HEK293T (cell line): ENCODE results near the gene ADAMTS17.

Source experiments
- CTCF ChIA-PET: fragments of 350-600 bp; formaldehyde crosslinking; extraction: SDS; loops from one replicate; lab custom pipeline; 2021; ENCODE audit warnings: antibody characterized with exemption, inconsistent platforms; lab: Yijun Ruan, JAX
- POLR2A ChIA-PET: fragments of 350-600 bp; formaldehyde crosslinking; extraction: SDS; loops from one replicate; lab custom pipeline; 2020; ENCODE audit warnings: antibody characterized with exemption, inconsistent platforms; lab: Yijun Ruan, JAX
- DNase-seq: peaks from one replicate; pipeline ENCODE4 v3.0.0; 2012; ENCODE audit warnings: mixed read lengths; ENCODE audit errors: extremely low spot score
- ARNT ChIP-seq: fragments of 450-650 bp; IDR thresholded peaks from 2 replicates; pipeline ENCODE4 v1.6.1; 2017; ENCODE audit warnings: mild to moderate bottlenecking
- BHLHE40 ChIP-seq: fragments of 450-650 bp; IDR thresholded peaks from 2 replicates; pipeline ENCODE4 v1.6.1; 2016; ENCODE audit warnings: mild to moderate bottlenecking, moderate library complexity, borderline replicate concordance
- CTBP1 ChIP-seq: fragments of 450-650 bp; IDR thresholded peaks from 2 replicates; pipeline ENCODE4 v1.6.1; 2016; ENCODE audit warnings: borderline replicate concordance
- ELF4 ChIP-seq: fragments of 450-650 bp; IDR thresholded peaks from 2 replicates; pipeline ENCODE4 v1.6.1; 2017; ENCODE audit warnings: antibody characterized with exemption
- FOXA1 ChIP-seq: fragments of 450-650 bp; IDR thresholded peaks from 2 replicates; pipeline ENCODE4 v1.6.1; 2016; ENCODE audit warnings: mild to moderate bottlenecking
- FOXK2 ChIP-seq: fragments of 450-650 bp; IDR thresholded peaks from 2 replicates; pipeline ENCODE4 v1.6.1; 2016; ENCODE audit warnings: mild to moderate bottlenecking
- FOXM1 ChIP-seq: fragments of 450-650 bp; IDR thresholded peaks from 2 replicates; pipeline ENCODE4 v1.6.1; 2017; ENCODE audit warnings: mild to moderate bottlenecking, borderline replicate concordance
- HDGF ChIP-seq: fragments of 450-650 bp; IDR thresholded peaks from 2 replicates; pipeline ENCODE4 v1.6.1; 2017; ENCODE audit warnings: antibody characterized with exemption, borderline replicate concordance
- L3MBTL2 ChIP-seq: fragments of 450-650 bp; conservative IDR thresholded peaks from 2 replicates; pipeline ENCODE4 v1.6.1; 2016; ENCODE audit warnings: mild to moderate bottlenecking
- LEF1 ChIP-seq: fragments of 450-650 bp; IDR thresholded peaks from 2 replicates; pipeline ENCODE4 v1.6.1; 2017; ENCODE audit warnings: mild to moderate bottlenecking, borderline replicate concordance
- NFRKB ChIP-seq: fragments of 450-650 bp; IDR thresholded peaks from 2 replicates; pipeline ENCODE4 v1.6.1; 2016; ENCODE audit warnings: mild to moderate bottlenecking, moderate library complexity
- PKNOX1 ChIP-seq: fragments of 450-650 bp; IDR thresholded peaks from 2 replicates; pipeline ENCODE4 v1.6.1; 2016
- SP1 ChIP-seq: fragments of 450-650 bp; IDR thresholded peaks from 2 replicates; pipeline ENCODE4 v1.6.1; 2017
- SUZ12 ChIP-seq: fragments of 450-650 bp; IDR thresholded peaks from 2 replicates; pipeline ENCODE4 v1.6.1; 2016; ENCODE audit warnings: mild to moderate bottlenecking
- TARDBP ChIP-seq: fragments of 450-650 bp; IDR thresholded peaks from 2 replicates; pipeline ENCODE4 v1.6.1; 2016
- ZNF384 ChIP-seq: fragments of 450-650 bp; IDR thresholded peaks from 2 replicates; pipeline ENCODE4 v1.6.1; 2016

The ADAMTS17 gene

DNA sequence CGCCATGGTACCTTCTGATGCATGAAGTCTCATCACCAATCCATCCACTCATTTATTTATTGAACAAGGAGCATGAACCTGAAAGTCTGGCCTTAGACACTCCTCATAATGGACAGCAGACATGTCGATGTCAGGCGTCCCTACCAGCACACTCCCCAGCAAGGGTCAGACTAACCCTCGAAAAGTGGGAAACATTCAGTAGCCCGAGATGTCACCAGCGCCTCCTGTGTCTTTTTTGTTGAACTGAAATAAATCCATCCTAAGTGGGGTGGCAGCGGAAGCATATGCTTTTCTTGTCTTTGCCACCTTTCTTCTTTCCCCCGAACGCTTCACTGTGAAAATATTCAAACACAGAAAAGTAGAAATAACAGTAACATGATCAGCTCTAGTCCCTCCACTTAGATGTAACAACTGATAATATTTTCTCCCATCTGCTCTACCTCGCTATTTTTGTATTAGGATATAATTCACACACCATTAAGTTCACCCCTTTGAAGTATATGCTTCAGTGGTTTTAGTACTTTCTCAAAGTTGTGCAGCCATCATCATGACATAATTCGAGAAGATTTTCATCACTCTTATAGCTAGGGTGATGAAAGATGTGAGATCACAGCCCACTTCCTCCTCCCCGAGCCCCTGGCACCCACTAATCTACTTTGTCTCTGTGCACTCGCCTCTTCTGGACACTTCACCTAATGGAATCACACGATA lies 121.6 kb downstream of the ADAMTS17 start:
- ChIA-PET CTCF (interaction anchor here (0.6 kb wide), 1 partner anchor 217 kb away, joined by 3 read pairs; no protein-coding TSS in a partner anchor), POLR2A (no interaction called here)
- DNase-seq, result no peak
- TF ChIP-seq SP1, result no peak
- no peak for TF ChIP-seq TARDBP
- TF ChIP-seq LEF1, result no peak
- no peak for TF ChIP-seq HDGF
- TF ChIP-seq CTBP1, result no peak

DNA sequence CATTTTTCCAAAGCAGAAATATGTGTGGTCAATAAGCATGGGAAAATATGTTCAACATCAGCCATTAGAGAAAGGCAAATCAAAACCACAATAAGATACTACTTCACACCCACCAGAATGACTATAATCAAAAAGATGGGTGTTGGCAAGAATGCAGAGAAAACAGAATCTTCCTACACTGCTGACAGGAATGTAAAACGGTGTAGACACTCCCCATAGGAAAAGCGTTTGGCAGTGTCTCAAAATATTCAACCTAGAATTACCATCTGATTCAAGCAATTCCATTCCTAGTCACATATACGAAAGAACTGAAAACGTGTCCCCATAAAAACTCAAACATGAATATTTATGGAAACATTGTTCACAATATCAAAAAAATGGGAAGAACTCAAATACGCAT lies 123.3 kb downstream of the ADAMTS17 start:
- POLR2A ChIA-PET, result no interaction called here
- TF ChIP-seq FOXA1, result no peak
- no peak for TF ChIP-seq L3MBTL2
- no peak for TF ChIP-seq SP1
- no peak for TF ChIP-seq ARNT
- no peak for TF ChIP-seq CTBP1
- no peak for TF ChIP-seq TARDBP
- TF ChIP-seq NFRKB, result no peak
- TF ChIP-seq ELF4, result no peak
- TF ChIP-seq FOXM1, result no peak
- no peak for TF ChIP-seq FOXK2
- no peak for TF ChIP-seq ZNF384
- no peak for TF ChIP-seq SUZ12
- CTCF ChIA-PET, result no interaction called here
- DNase-seq, result no peak

- POLR2A ChIA-PET, result no interaction called here
- no peak for TF ChIP-seq SUZ12
- no peak for TF ChIP-seq ZNF384
- no peak for TF ChIP-seq FOXA1
- no peak for TF ChIP-seq CTBP1
- TF ChIP-seq PKNOX1, result no peak
- no peak for DNase-seq
- CTCF ChIA-PET, result no interaction called here
These were observed 125.6 kb downstream of the ADAMTS17 start for GRCh38 chr15:100216182-100216581.

DNA sequence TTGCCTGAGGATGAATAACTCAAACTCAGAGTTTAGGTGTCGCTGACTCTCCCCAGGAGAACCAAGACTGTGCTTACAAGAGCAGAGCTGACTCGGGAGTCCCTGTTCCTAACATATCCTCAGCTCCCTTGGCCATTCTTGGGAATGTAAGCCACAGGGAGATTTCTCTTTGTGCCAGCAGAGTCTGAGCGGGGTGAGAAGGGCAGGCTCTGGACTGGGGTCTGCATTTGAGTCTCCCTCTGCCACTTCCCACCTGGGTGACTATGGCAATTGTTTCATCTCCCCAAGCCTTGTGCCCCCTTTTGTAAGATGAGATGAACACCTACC lies 126.0 kb downstream of the ADAMTS17 start:
- CTCF ChIA-PET, result no interaction called here
- no peak for DNase-seq
- POLR2A ChIA-PET, result no interaction called here
- TF ChIP-seq PKNOX1, result no peak
- no peak for TF ChIP-seq CTBP1
- no peak for TF ChIP-seq NFRKB
- no peak for TF ChIP-seq FOXM1
- no peak for TF ChIP-seq SP1
- TF ChIP-seq ELF4, result no peak
- no peak for TF ChIP-seq FOXK2
- no peak for TF ChIP-seq BHLHE40
- TF ChIP-seq SUZ12, result no peak
- TF ChIP-seq L3MBTL2, result no peak
- TF ChIP-seq HDGF, result no peak
- TF ChIP-seq ARNT, result no peak

DNA sequence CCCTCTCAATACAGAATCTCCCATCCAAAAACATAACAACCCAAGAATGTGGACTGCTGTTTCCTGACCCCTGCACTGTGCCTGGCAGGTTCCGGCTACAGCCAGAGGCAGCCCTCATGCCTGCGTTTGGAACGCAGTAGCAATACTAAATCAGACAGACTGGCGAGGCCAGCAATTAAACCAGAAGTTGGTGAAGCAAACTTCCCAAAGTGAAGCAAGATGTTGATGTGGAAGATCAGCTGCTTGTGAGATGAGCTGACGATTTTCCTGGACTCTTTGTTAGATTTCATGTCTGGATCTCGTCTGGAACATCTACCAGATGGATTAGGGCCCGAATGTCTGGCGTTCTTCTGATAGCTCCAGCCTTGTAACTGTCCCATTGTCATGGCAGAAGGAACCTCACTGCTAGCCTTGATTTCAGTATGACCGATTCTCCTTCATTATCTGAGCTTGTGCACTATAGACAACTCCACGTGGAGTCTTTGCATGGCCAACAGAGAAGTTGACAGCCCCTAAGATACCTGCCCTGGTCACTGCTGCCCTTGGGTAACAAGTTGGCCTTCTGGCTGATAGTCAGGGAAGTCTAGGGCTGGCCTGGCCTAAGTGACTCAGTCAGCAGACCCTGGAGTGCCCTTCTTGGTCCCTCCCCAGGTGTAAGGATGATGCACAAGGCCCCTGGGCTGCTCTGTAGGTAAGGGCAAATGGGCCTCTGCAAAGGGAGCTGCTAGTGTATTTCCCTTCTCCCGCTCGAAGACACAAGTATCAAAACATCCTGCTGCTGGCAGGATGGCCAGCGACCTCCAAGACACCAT lies 126.5 kb downstream of the ADAMTS17 start:
- ChIA-PET POLR2A (no interaction called here), CTCF (interaction anchor here (0.6 kb wide), 1 partner anchor 120 kb away, joined by 4 read pairs; no protein-coding TSS in a partner anchor)

DNA sequence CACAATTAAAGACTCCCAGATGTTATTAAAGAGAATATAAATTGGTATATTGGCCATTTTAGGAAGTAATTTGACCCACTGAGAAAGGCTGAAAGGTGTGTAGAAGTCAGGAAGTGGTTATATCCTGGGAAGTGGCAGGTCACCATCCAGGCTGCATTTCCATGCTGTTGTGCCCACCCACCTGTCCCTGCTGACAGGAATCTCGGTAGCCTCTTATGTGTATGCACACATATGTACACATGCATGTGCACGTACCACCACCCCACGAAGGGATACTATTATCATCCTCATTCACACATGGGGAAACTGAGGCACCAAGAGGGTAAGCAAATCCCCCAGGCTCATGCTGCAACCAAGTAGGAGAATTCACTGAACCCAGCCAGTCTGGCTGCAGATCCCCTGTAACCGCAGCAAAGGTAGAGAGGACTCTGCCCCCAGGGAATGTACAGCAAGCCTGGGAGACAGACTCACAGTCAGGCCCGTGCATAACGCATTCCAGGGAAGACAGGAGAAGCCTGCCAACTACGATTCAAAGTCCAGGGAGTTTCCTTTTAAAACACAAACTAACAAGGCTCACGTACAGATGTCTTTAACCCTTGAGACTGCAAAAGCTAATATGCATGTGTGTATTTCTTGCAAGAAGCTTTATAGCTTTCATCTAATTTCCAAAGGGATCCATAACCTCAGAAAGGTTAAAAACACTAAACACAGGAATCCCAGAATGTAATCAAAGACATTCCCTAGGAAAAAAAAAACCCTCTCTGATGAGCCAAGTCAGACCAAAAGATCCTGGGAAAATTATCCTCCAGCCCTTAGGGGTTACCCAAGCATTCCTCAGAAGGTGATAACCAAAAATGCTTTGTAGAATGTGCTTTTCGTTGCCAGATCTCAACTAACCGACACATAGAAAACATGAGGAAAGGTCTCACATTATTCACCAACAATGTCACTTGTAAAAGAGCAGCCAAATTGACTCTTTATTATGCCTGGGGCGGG lies 129.6 kb downstream of the ADAMTS17 start:
- POLR2A ChIA-PET, result no interaction called here
- no peak for DNase-seq
- CTCF ChIA-PET, result no interaction called here
- TF ChIP-seq SUZ12, result no peak
- no peak for TF ChIP-seq BHLHE40
- TF ChIP-seq FOXK2, result no peak
- TF ChIP-seq FOXM1, result no peak
- no peak for TF ChIP-seq CTBP1
- TF ChIP-seq ZNF384, result no peak
- TF ChIP-seq ELF4, result no peak
- TF ChIP-seq ARNT, result no peak
- TF ChIP-seq TARDBP, result no peak
- TF ChIP-seq L3MBTL2, result no peak
- no peak for TF ChIP-seq PKNOX1

More for the DNA sequence above, 126.5 kb downstream of the ADAMTS17 start:
- TF ChIP-seq FOXM1, result no peak
- no peak for TF ChIP-seq FOXA1
- TF ChIP-seq ELF4, result no peak
- TF ChIP-seq SP1, result no peak
- no peak for TF ChIP-seq LEF1
- TF ChIP-seq L3MBTL2, result no peak
- DNase-seq, result no peak
